HG03025 (cell line): Measurements from ENCODE around the gene GET3.

Experiments
- ATAC-seq: cut with Tn5 transposase; IDR thresholded peaks from one replicate; pipeline ENCODE4 v1.9.1; 2021; ENCODE audit warnings: mild to moderate bottlenecking, moderate library complexity; ENCODE audit not compliant: unreplicated experiment, low FRiP score

The GET3 gene

DNA sequence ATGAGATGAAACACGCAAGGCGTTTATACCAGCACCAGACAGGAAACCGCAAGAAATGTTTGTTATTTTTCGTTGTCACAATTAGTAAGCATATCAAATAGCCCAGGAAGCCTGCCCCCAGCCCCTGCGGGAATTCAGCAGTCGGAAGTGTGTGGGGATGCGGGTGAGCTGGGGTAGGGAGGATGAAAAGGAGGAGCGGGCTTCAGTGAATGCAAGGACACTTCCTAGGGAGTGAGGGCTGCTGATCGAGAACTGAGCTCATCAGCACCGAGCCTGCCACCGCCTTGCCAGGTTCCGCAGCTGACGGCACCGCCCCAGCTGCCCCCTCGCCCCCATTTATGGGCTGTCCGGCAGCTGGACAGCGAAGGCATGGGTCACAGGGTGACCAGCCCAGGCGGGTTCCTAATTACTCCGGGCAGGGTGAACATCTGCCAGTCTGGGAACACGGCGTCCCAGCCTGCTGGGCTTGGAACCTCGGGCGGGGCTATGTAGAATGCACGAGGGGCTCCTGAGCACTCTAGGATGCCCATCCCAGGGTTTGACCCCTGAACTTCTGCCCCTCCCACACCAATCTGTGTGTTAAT is 12.7 kb downstream of the GET3 start:
- ATAC-seq: no peak

- ATAC-seq: no peak
Observed at GRCh38 chr19:12750851-12751250, 13.6 kb downstream of the GET3 start.

GRCh38 chr19:12751635-12752034 is 14.3 kb downstream of the GET3 start, which contains the start of gene BEST2:
Gene BEST2 (plus strand): TSS chr19:12751791. CDS start chr19:12752593, 802 bp downstream.
- ATAC-seq: no peak

DNA sequence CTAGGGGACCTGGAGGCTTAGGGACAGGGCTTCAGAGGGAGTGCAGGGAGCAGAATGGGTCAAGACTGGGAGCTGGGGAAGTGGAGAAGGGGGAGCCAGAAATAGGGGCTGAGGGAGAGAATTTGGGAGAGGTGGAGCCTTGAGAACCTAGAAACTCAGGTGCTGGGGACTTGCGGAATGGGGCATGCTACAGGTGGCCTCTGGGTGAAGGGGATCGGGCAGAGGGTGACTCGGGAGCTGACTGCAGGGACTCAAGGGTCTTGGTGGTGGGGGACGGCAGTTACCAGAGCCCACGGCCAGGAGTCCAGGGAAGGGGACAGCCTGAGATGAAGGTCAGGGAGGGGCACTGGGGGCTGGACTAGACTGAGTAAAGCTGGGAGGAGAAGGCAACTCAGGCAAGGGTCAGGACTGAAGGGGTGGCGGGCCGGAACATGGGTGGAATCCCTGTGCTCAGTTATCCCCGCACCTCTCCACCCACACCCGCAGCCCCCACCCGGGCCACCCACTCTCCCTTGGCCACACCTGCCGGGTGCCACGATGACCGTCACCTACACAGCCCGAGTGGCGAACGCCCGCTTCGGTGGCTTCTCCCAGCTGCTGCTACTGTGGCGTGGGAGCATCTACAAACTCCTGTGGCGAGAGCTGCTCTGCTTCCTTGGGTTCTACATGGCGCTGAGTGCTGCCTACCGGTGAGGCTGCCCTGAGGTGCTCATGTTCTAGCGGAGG is 14.9 kb downstream of the GET3 start:
- no peak for ATAC-seq

- no peak for ATAC-seq
Observed at GRCh38 chr19:12754465-12755196, 17.3 kb downstream of the GET3 start.

DNA sequence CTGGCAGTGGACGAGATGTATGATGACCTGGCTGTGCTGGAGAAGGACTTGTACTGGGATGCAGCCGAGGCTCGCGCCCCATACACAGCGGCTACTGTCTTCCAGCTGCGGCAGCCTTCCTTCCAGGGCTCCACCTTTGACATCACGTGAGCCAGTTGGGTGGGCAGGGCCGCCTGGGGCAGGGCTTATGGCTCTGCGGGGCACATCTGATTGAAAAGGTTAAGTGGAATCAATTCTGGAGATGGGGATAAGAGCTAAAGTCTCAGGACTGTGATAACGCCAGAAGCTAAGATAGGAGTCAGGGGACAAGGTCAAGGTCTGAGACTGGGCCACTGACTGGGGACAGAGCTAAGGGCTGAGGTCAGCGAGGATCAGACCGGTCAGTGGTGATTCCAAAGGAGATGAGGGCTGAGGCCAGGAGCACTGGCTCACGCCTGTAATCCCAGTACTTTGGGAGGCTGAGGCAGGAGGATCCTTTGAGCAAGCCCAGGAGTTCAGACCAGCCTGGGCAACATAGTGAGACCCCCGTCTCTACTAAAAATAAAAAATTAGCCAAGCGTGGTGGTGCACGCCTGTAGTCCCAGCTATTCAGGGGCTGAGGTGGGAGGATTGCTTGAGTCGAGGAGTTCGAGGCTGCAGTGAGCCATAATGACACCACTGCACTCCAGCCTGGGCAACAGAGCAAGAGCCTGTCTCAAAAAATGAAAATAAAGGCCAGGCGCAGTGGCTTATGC is 19.0 kb downstream of the GET3 start:
- ATAC-seq: no peak

GRCh38 chr19:12757544-12758274 is 20.4 kb downstream of the GET3 start:
- ATAC-seq: no peak

DNA sequence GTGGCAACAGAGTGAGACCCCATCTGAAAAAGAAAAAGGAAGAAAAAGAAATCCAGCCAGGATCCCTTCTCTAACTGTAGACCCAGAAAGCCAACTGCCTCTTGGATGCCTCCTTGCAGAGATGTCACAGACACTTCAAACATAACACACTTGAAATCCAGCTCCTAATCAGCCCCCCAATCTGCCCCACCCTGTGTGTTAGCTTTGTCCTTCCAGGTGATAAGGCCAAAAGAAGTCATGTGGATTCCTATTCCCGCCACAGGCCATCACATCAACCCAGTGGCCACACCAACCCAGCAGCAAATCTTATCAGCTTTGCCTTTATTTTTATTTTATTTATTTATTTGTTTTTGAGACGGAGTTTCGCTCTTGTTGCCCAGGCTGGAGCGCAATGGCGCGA is 22.4 kb downstream of the GET3 start:
- no peak for ATAC-seq

DNA sequence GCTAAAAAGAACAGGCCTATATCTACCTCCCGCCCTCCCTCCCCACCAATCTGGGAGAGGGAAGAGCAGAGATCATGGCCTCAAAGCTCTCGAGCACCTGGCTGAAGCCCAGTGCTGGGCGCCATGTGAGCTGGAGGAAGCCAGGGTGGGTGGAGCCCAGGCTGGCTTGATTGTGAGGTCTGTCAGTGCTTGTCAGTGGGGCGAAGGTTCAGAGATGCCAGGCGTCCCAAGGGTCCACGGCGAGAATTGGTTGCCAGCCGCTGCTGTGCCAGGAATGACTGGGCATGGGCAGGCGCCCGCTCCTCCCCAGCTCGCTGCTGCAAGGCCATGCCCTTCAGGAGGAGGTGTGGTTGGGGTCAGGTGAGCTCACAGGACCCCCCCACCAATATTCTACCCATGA is 25.8 kb downstream of the GET3 start:
- no peak for ATAC-seq

- no peak for ATAC-seq
Observed at GRCh38 chr19:12764698-12765097, 27.4 kb downstream of the GET3 start.

GRCh38 chr19:12766051-12766521 is 28.8 kb downstream of the GET3 start:
- ATAC-seq: no peak

GRCh38 chr19:12767150-12767549 is 29.9 kb downstream of the GET3 start:
- ATAC-seq: no peak

GRCh38 chr19:12767666-12768065 is 30.4 kb downstream of the GET3 start:
- no peak for ATAC-seq

DNA sequence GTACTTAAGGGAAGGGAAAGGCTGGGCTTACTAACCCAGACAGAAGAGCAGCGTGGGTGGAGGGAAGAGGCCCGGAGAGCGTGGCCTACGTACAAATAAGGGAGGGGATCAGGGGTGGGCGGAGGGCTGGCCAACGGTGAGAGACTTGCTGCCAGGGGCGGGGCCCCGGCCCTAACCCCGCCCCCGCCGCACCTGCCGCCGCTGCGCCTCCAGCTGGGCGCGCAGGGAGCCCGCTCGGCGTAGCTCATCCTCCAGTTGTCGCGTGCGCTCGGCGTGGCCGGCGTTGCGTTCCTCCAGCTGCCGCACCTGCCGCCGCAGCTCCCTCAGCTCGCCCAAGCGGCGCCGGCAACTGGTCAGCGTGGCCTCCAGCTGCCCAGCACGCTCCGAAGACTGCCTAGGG is 32.4 kb downstream of the GET3 start:
- no peak for ATAC-seq

- ATAC-seq: no peak
Observed at GRCh38 chr19:12770922-12771321, 33.6 kb downstream of the GET3 start.

DNA sequence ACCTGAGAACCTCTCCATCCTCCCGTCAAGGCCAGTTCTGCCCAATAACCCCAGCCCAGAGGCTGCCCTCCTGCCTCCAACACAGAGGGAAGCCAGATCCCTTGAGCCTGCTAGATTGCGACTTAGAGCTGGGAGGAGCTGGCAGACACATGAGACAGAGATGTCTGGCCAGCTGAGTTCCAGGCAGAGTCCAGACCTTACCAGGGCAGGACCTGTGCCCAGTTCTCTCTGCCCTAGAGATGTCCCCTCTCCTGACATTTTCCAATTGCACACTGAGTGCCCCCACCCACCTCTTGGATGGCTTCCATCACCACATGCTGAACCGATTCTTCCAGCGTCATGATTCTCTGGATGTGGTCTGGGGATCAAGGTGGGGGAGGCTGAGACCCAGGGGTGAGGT is 35.0 kb downstream of the GET3 start:
- ATAC-seq: no peak

DNA sequence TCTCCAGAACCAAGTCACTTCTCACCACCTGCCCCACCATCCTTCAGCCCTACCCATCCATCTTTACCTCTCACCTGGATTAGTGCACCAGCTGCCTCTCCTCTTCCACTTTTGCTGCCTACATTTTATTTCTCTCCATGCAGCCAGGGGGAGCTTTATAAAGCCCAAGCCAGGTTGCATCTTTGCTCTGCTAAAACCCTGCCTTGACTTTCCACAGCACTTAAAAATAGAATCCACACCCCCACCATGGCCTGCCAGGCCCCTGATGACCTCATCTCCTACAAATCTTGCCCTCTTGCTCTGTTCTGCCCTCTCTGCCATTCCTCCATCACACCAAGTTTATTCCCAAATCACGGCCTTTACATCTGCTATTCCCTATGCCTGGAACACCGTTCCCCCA is 36.3 kb downstream of the GET3 start:
- no peak for ATAC-seq

GRCh38 chr19:12774588-12775555 is 37.6 kb downstream of the GET3 start, which contains the start of gene HOOK2:
Gene HOOK2 (minus strand): TSS chr19:12775552. CDS start chr19:12775449, 103 bp downstream.
- no peak for ATAC-seq
